GM19397 (cell line): ENCODE data around the gene ZSCAN5C.
"Not testable (repeated sequence)": the region's sequence is repeated elsewhere in the genome, so short reads cannot be mapped to it uniquely, and the experiment has no call there.

ENCODE experiments used
- ATAC-seq: cut with Tn5 transposase; IDR thresholded peaks from one replicate; pipeline ENCODE4 v1.9.1; 2021; ENCODE audit warnings: mild to moderate bottlenecking, moderate library complexity; ENCODE audit not compliant: unreplicated experiment

The ZSCAN5C gene

DNA sequence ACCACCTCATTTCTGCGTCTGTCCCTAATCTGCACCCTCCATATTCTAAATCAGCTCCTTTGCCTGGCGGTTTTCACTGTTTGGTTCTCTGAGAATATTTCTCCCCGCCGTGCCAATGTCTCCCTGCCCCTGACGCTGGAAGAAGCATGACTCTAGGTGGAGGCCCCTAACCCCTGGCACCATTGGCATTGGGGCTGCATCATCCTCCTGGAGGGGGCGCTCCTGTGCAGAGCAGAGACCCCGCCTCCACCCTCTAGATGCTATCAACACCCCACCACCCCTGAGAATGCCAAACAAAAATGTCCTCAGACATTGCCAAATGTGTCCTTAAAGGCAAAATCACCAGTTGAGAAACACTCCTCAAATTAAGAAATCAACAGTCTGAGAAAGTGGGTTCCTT is 11.0 kb upstream of the ZSCAN5C start:
- no peak for ATAC-seq

DNA sequence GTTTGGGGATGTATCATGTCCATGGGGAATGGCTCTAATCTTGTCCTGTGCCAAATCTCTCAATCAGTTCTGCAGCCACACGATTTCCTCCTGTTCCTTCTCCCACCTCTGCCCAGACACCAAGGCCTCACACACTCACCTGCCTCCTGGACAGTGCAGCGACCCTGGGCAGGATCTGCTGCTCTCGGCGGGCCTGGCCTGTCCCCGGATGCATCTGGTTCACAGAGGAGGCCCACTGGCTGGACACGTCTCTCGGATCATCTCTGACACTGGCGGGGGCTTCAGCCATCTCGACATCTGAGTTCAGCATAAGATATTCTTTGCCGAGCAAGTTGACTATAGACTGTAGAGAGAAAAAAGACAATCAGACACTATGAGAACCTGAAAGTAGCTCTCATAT is 10.4 kb upstream of the ZSCAN5C start:
- no peak for ATAC-seq

DNA sequence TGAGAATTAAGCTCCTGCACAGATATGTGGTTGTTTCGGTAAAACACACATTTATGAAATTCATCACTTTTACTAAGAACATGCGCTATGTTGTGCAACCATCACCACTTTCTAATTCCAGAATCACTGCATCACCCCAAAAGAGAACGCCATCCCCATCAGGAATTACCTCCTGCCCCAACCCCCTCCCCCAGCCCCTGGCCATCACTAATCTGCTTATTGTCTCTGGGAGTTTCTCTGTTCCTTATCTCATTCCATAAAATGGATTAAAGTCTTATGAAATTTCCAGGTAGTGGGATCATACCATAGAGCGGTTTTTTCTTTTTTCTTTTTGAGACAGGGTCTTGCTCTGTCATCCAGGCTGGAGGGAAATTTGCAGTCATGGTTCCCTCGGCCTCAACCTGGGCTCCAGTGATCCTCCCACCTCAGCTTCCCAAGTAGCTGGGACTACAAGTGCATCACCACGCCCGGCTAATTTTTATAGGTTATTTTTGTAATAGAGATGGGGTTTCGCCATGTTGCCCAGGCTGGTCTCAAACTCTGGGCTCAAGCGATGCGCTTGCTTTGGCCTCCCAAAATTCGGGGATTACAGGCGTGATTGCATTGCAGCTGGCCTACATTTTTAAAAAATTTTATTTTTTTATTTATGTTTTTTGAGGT is 8.0 kb upstream of the ZSCAN5C start:
- no peak for ATAC-seq

DNA sequence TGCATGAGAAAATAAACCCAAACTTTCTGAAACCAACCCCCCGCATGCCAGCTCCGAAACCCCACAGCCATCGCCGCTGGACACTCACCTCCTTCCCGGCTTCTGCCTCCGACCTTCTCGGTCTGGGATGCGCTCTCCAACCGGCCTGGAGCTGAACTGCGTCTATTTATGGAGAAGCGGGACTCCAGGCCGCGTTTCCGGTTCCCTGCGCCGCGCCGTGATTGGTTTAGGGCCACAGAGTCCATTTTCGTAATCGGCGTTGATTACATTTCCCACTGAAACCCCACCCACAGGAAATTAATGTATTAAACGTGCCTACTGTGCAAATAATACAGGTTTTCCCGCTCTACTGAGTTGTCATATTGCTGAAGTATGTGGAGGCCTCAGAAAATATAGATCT is 4.4 kb upstream of the ZSCAN5C start, which contains the start of gene ZSCAN5B:
ZSCAN5B (minus strand) TSS at position 138 of the 400 bp plus-strand sequence. CDS start 4,731 bp downstream, outside the sequence.
- ATAC-seq = not testable (repeated sequence)

DNA sequence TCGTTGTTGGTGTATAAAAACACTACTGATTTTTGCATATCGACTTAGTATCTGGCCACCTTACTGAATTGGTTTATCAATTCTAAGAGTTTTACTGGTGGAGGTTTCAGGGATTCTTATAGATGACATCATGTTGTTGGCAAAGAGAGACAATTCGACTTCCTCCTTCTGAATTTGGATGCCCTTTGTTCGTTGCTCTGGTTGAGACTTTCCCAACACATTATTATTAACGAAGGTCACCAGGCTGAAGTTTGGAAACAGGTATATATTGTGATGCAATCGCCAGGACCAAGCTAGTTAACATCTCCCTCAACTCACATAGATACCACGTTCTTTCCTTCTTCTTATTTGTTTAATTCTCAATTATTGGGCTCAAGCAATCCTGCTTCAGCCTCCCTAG is 2.4 kb upstream of the ZSCAN5C start:
- no peak for ATAC-seq

DNA sequence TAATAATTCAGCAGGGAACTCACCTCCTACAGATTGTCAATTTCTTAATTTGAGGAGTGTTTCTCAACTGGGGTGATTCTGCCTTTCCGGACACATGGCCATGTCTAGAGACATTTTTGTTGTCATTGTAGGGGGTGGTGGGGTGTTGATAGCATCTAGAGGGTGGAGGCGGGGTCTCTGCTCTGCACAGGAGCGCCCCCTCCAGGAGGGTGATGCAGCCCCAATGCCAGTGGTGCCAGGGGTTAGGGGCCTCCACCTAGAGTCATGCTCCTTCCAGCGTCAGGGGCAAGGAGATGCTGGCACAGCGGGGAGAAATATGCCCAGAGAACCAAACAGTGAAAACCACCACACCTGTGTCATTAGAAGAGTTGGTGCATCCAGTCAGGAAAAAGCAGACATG is 5.5 kb downstream of the ZSCAN5C start:
- not testable (repeated sequence) for ATAC-seq

DNA sequence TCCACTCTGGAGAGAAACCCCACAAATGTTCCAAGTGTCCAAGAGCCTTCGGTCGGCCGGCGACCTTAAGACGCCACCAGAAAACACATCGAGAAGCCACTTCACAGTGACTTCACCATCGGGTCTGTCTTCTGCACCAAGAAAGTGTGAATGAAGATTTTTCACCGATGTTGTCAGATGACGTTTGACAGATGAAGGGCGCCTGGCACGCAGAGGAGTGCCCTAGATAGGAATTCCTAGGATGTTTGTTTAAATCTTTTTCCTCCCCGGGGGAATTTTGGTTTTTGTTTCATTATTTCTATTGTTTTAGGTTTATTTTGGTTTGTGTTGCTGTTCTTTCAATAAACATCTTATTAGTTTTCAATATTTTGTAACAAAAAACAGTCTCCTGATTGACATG is 7.0 kb downstream of the ZSCAN5C start:
- ATAC-seq = no peak

DNA sequence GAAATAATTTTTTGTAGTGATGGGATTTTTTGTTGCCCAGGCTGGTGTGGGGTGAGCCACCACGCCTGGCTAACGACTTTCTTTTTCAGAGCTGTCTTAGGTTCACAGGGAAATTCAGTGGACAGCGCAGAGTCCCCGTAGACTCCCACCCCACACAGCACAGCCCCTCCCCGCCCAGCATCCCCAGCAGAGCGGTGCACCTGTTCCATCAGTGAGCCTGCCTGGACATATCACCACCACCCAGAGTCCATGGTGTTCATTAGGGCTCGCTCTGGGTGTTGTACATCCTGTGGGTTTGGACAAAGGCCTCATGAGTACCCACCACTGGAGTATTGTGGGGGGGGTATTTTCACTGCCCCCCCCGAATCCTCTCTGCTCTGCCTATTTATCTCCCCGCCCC is 8.0 kb downstream of the ZSCAN5C start:
- not testable (repeated sequence) for ATAC-seq

DNA sequence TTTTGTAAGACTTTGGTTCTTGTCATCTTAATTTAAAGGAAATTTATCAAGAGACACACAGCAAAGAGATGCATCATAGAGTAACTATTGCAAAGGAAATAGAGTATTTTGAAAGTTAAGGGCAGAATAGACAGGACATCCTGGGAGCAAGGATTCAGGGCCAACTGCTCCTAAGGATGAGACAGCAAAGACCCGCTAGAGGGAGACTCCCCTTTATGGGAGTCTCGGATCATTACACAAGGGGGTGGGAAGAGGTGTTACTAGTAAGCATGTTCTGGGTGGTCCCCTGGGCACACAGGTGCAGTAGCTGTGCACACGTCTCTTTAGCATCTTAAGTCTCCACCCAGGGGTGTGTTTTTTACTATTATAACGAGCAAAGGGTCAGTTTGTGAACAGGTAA is 9.6 kb downstream of the ZSCAN5C start:
- ATAC-seq = no peak

DNA sequence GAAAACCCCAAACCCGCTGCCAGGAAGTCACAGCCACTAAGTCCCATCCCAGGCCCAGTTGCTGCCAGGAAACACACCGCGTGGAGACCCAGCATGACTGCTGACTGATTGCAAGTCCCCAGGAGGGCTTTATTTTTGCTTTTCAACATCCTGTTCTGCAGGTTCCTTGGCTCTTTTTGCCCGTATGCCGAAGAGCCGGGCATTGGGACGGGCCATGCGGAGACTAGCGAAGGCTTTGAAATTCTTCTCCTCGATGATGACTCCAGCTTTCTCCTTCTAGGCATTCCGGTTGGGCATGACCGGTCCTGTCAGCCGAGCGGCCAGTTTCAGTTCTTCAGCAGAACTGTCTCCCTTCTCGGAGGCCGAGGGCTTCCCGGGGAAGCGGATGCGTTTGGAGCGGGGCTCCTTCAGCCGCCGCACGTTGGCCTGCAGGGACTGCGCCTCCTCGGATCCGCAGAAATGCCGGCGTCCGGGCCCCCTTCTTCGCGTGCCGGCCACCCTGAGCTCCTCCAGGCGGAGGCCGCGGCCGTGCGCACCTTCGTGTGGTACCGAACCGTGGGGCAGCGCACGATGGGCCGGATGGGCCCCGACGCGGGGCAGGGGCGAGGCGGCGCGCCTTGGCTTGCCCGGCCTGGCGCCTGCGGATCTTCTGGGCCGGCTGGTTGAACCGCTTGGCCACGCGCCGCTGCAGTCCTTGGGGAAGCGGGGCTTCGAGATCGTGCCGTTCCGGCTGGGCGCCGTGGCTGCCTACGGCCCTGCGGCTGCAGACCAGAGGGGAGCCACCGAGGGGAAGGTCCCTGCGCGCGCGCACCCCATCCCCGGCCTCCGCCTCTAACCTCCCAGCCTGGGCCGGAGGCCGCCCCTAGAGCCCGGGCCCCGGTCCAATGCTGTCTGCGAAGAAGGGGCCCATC is 15.2 kb downstream of the ZSCAN5C start:
- no peak for ATAC-seq

DNA sequence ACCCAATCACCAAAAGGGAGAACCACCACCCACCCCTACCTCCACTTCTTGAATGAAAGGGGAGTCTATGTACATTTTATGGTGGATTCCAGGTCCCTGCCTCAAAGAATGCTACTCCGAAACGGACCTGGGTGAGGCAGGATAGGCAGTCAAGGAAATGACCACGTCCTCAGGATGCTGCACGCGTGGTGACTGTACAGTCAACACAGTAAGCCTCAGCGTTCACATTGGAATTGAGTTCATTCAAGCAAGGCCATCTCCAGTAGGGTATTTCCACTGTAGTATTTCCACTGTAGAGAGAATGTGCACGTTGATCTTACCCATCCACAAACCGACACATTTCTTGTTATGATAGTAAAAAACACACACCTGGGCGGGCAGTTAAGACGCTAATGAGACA is 16.9 kb downstream of the ZSCAN5C start:
- ATAC-seq = no peak

DNA sequence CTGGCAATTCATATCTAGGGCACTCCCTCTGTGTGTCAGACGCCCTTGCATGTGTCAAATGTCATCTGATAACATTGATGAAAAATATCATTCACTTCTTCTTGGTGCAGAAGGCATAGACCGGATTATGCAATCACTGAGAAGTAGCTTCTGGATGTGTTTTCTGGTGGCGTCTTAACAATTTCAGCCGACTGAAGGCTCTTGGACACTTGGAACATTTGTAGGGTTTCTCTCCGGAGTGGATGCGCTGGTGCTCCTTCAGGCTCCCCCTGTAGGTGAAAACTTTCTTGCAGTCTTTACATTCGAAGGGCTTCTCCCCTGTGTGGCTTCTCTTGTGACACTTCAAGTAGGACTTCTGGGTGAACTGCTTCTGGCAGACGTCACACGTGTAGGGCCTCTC is 19.4 kb downstream of the ZSCAN5C start:
- not testable (repeated sequence) for ATAC-seq

DNA sequence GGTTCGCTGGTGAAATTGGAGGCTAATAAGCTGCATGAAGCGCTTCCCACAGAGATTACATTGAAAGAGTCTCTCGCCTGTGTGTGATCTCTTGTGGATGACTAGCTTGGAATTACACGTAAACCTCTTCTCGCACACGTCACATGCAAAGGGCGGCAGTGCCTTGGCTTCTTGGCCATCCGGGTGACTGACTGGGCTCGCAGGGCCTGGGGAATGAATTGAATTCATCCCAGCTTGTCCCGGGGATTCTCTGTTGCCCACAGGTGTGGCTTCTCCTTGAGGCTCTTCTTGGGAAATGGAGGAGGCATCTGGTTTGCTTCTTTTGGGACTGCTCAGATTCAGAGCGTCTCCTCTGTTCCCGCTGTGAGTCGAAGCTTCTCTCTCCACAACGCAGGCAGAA is 19.8 kb downstream of the ZSCAN5C start:
- no peak for ATAC-seq

DNA sequence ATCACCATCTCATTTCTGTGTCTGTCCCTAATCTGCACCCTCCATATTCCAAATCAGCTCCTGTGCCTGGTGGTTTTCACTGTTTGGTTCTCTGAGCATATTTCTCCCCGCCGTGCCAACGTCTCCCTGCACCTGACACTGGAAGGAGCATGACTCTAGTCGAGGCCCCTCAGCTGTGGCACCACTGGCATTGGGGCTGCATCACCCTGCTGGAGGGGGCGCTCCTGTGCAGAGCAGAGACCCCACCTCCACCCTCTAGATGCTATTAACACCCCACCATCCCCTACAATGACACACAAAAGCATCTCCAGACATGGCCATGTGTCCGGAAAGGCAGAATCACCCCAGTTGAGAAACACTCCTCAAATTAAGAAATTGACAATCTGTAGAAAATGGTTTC is 20.8 kb downstream of the ZSCAN5C start:
- no peak for ATAC-seq

DNA sequence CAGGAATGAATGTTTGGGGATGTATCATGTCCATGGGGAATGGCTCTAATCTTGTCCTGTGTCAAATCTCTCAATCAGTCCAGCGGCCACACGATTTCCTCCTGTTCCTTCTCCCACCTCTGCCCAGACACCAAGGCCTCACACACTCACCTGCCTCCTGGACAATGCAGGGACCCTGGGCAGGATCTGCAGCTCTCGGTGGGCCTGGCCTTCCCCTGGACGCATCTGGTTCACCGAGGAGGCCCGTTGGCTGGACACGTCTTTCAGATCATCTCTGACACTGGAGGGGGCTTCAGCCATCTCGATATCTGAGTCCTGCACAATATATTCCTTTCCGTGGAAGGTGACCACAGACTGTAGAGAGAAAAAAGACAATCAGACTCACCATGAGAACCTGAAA is 21.4 kb downstream of the ZSCAN5C start:
- ATAC-seq = no peak

DNA sequence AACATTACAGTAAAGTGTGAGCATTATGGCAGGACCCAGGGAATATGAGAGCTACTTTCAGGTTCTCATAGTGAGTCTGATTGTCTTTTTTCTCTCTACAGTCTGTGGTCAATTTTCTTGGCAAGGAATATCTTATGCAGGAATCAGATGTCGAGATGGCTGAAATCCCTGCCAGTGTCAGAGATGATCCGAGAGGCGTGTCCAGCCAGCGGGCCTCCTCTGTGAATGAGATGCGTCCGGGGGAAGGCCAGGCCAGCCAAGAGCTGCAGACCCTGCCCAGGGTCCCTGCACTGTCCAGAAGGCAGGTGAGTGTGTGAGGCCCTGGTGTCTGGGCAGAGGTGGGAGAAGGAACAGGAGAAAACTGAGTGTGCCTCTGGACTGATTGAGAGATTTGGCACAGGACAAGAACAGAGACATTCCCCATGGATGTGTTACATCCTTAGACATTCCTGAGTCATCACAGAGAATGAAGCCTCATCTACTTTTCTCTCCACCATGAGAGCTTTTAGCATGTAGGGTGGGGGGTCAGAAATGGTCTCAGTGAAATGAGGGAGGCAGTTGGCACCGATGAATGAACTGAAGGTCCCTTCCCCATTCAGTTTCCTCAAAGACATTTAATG is 43.2 kb downstream of the ZSCAN5C start:
- ATAC-seq = no peak

DNA sequence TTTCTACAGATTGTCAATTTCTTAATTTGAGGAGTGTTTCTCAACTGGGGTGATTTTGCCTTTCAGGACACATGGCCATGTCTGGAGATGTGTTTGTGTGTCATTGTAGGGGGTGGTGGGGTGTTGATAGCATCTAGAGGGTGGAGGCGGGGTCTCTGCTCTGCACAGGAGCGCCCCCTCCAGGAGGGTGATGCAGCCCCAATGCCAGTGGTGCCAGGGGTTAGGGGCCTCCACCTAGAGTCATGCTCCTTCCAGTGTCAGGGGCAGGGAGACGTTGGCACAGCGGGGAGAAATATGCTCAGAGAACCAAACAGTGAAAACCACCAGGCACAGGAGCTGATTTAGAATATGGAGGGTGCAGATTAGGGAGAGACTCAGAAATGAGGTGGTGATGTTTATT is 43.7 kb downstream of the ZSCAN5C start:
- ATAC-seq = not testable (repeated sequence)

DNA sequence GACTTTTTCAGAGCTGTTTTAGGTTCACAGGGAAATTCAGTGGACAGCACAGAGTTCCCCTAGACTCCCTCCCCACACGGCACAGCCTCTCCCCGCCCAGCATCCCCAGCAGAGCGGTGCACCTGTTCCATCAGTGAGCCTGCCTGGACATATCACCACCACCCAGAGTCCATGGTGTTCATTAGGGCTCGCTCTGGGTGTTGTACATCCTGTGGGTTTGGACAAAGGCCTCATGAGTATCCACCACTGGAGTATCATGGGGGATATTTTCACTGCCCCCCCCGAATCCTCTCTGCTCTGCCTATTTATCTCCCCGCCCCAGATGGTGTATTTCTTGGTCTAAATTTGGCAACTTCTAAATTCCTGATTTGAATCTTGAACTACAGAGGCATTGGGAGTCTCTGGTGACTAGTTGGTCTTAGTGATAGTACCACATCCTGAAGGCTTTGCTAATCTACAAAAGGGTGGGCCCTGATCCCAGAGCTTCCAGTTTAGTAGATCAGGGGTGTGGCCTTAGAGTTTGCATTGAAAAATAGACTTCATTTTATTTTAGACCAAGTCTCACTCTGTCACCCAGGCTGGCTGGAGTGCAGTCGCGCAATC is 46.8 kb downstream of the ZSCAN5C start:
- not testable (repeated sequence) for ATAC-seq

DNA sequence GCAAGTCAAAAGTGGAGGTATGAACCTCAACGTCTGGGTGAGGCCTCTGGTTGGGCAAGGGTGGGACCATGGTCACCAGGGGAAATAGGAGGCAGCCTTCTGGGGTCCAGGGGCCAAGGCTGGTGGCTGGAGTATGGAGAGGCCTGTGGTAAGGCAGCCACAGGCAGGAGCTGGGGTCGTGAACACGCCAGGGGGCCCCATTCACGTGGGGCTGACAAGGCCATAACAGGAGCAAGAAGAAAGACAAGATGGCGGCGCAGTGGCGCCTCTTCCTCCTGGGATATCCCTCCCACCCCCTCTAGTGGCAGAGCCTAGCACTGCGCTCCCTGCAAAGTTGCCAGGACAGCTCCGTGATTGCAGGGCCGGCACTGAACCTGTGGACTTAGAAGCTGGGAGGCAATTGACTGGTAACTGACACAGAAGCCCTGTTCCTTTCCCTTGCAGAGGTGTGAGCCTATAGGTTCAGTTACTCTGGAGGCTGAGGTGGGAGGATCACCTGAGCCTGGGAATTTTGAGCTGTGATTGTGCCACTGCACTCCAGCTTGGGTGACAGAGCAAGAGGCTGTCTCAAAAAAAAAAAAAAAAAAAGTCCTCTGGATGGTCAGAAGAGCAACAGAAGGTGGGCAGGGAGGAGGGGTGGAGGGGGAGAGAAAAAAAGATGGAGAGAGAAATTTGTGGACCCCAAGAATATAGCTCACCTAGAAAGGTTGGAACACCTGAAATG is 50.8 kb downstream of the ZSCAN5C start:
- no peak for ATAC-seq

DNA sequence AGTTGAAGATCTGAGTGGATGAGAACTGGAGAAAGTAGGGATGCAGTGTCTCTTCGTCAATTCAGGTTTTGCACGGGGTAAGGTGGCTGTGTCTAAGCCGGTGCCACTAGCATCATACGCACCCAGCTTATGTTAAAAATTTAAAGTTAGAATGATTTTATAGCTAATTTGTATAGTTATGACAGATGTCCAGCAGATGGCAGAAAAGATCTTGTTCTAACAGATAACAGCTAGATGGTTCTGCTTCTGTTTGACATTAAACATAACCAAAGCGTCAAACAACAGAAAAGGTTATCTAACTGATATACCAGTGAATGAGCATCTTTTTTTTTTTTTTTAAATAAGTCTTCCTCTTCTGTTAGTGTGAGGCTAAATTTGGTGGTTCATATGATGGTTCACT is 51.7 kb downstream of the ZSCAN5C start:
- no peak for ATAC-seq

DNA sequence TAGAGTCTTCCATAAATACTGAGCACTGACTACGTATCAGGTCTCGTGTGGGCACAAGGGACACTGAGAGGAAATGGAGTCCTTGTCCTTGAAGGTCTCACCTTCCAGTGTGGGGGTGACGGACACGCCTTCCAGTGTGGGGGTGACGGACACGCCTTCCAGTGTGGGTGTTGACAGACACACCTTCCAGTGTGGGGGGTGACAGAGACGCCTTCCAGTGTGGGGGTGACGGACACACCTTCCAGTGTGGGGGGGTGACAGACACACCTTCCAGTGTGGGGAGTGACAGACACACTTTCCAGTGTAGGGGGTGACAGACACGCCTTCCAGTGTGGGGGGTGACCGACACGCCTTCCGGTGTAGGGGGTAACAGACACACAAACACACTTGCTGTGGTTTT is 56.2 kb downstream of the ZSCAN5C start:
- ATAC-seq = no peak
